Activated CD4-positive, alpha-beta T cell treated with anti-CD3 and anti-CD28 coated beads, Interleukin-2, amount 10 ng/mL, durations not matched to agents 7 days and 5 days (primary cell): ENCODE results near the gene DTL. TPM values are rescaled to one million over a fixed set of nuclear protein-coding genes. Genes with fewer than 3 reads are reported as not detected.
A peak's percentile ranks its signal among the peaks of the same experiment; 100 is the strongest.
"Not testable (repeated sequence)": the region's sequence is repeated elsewhere in the genome, so short reads cannot be mapped to it uniquely, and the experiment has no call there.

ENCODE experiments used
- CTCF ChIA-PET: fragments of 350-600 bp; sonication (Branson Sonifier 250); formaldehyde crosslinking; loops from one replicate; lab custom pipeline; 2021; ENCODE audit warnings: antibody characterized with exemption; lab: Charles Lee
- POLR2A ChIA-PET: fragments of 350-600 bp; sonication (Branson Sonifier 250); formaldehyde crosslinking; loops from one replicate; lab custom pipeline; 2021; ENCODE audit warnings: antibody characterized with exemption; lab: Charles Lee
- DNase-seq: peaks from one replicate; pipeline ENCODE4 v3.0.0-alpha.2; 2020
- H3K27ac Mint-ChIP-seq: one replicate; pipeline ENCODE4 v1.8.0; 2021; ENCODE audit warnings: mild to moderate bottlenecking, moderate library complexity, mixed read lengths
- H3K27me3 Mint-ChIP-seq: one replicate; pipeline ENCODE4 v1.8.0; 2021; ENCODE audit warnings: mixed read lengths
- H3K36me3 Mint-ChIP-seq: one replicate; pipeline ENCODE4 v1.8.0; 2021; ENCODE audit warnings: low read depth, mixed read lengths
- H3K4me1 Mint-ChIP-seq: one replicate; pipeline ENCODE4 v1.8.0; 2021; ENCODE audit warnings: mixed read lengths
- H3K4me3 Mint-ChIP-seq: one replicate; pipeline ENCODE4 v1.8.0; 2021; ENCODE audit warnings: mild to moderate bottlenecking, moderate library complexity, mixed read lengths
- H3K9me3 Mint-ChIP-seq: one replicate; pipeline ENCODE4 v1.8.0; 2021; ENCODE audit warnings: mixed read lengths
- total RNA-seq, 2 experiments: library from RNA; stranded (reverse); gene quantifications; one replicate each; pipeline ENCODE4 v1.2.3, GENCODE V29; 2021

The DTL gene
- total RNA-seq, 2 experiments from 2014 or later: 64.9 to 72.1 TPM

GRCh38 chr1:212013672-212014071 lies 21.9 kb upstream of the DTL start:
- Mint-ChIP-seq H3K4me1 (no peaks in the 10 kb centered on the region), H3K9me3 (no peaks in the 10 kb centered on the region), H3K36me3 (peaks cover 27% of the 10 kb centered on the region), H3K27ac (no peak overlapping the region), H3K27me3 (no peaks in the 10 kb centered on the region), H3K4me3 (no peak overlapping the region)
- DNase-seq: no peak
- POLR2A ChIA-PET: no interaction called here
- CTCF ChIA-PET: interaction anchor here (0.8 to 1.6 kb wide), 2 partner anchors 22 to 353 kb away, joined by 3 to 7 read pairs; partner anchors contain the start of genes DTL and INTS7

GRCh38 chr1:212020975-212021374 lies 14.6 kb upstream of the DTL start:
- H3K36me3 Mint-ChIP-seq: peaks cover 42% of the 10 kb centered on the region
- H3K4me1 Mint-ChIP-seq: peaks cover 2% of the 10 kb centered on the region
- peak overlapping the region; percentile 54 for H3K27ac Mint-ChIP-seq
- ChIA-PET CTCF (interaction anchor here (0.6 to 3.7 kb wide), 2 partner anchors 10 to 14 kb away, joined by 4 to 14 read pairs; partner anchors contain the start of genes DTL and INTS7), POLR2A (no interaction called here)
- no peak for DNase-seq
- no peaks in the 10 kb centered on the region for H3K27me3 Mint-ChIP-seq
- H3K9me3 Mint-ChIP-seq: peaks cover 5% of the 10 kb centered on the region
- H3K4me3 Mint-ChIP-seq: no peak overlapping the region

- peaks cover 2% of the 10 kb centered on the region for H3K4me1 Mint-ChIP-seq
- POLR2A ChIA-PET: no interaction called here
- no peak overlapping the region for H3K27ac Mint-ChIP-seq
- H3K4me3 Mint-ChIP-seq: no peak overlapping the region
- H3K36me3 Mint-ChIP-seq: peaks cover 37% of the 10 kb centered on the region
- CTCF ChIA-PET: interaction anchor here (0.6 to 3.7 kb wide), 2 partner anchors 10 to 13 kb away, joined by 4 to 14 read pairs; partner anchors contain the start of genes DTL and INTS7
- no peak for DNase-seq
- H3K27me3 Mint-ChIP-seq: no peaks in the 10 kb centered on the region
- peaks cover 5% of the 10 kb centered on the region for H3K9me3 Mint-ChIP-seq
Observed at GRCh38 chr1:212021563-212021962, 14.0 kb upstream of the DTL start.

- POLR2A ChIA-PET, H3K4me1 Mint-ChIP-seq, H3K9me3 Mint-ChIP-seq, DNase-seq, H3K4me3 Mint-ChIP-seq, H3K27ac Mint-ChIP-seq, H3K27me3 Mint-ChIP-seq: not testable (repeated sequence)
- peaks cover 36% of the 10 kb centered on the region for H3K36me3 Mint-ChIP-seq
- CTCF ChIA-PET: interaction anchor here (3.7 kb wide), 1 partner anchor 12 kb away, joined by 14 read pairs; the partner anchor contains the start of genes DTL and INTS7
Observed at GRCh38 chr1:212022908-212023307, 12.6 kb upstream of the DTL start.

- no peaks in the 10 kb centered on the region for H3K27me3 Mint-ChIP-seq
- no peak for DNase-seq
- H3K4me3 Mint-ChIP-seq: no peak overlapping the region
- ChIA-PET CTCF (interaction anchor here (3.7 kb wide), 1 partner anchor 10 kb away, joined by 14 read pairs; the partner anchor contains the start of genes DTL and INTS7), POLR2A (no interaction called here)
- peaks cover 5% of the 10 kb centered on the region for H3K9me3 Mint-ChIP-seq
- H3K27ac Mint-ChIP-seq: no peak overlapping the region
- peaks cover 7% of the 10 kb centered on the region for H3K4me1 Mint-ChIP-seq
- peaks cover 33% of the 10 kb centered on the region for H3K36me3 Mint-ChIP-seq
Observed at GRCh38 chr1:212024469-212025149, 10.9 kb upstream of the DTL start.

GRCh38 chr1:212027727-212028126 lies 7.8 kb upstream of the DTL start:
- CTCF ChIA-PET: interaction anchor here (2.3 kb wide), 1 partner anchor 7 kb away, joined by 13 read pairs; the partner anchor contains the start of genes DTL and INTS7
- H3K27ac Mint-ChIP-seq, H3K4me3 Mint-ChIP-seq, DNase-seq, H3K9me3 Mint-ChIP-seq, POLR2A ChIA-PET, H3K27me3 Mint-ChIP-seq: not testable (repeated sequence)
- H3K4me1 Mint-ChIP-seq: peaks cover 30% of the 10 kb centered on the region
- peaks cover 44% of the 10 kb centered on the region for H3K36me3 Mint-ChIP-seq

GRCh38 chr1:212030936-212031528 lies 4.5 kb upstream of the DTL start:
- Mint-ChIP-seq H3K4me1 (peaks cover 45% of the 10 kb centered on the region), H3K36me3 (peaks cover 31% of the 10 kb centered on the region), H3K9me3 (no peaks in the 10 kb centered on the region), H3K4me3 (no peak overlapping the region), H3K27ac (no peak overlapping the region), H3K27me3 (no peaks in the 10 kb centered on the region)
- ChIA-PET POLR2A (no interaction called here), CTCF (interaction anchor here (0.6 kb wide), 1 partner anchor 11 kb away, joined by 3 read pairs; no protein-coding TSS in a partner anchor)
- DNase-seq: no peak

- H3K27me3 Mint-ChIP-seq: no peaks in the 10 kb centered on the region
- ChIA-PET CTCF (interaction anchor here (0.7 to 2.9 kb wide), 26 partner anchors 8 to 423 kb away, joined by 3 to 16 read pairs (median 6); partner anchors contain the start of gene PPP2R5A), POLR2A (interaction anchor here (1.9 kb wide), 1 partner anchor 354 kb away, joined by 8 read pairs; no protein-coding TSS in a partner anchor)
- peak; percentile 20 for DNase-seq
- H3K4me1 Mint-ChIP-seq: peaks cover 65% of the 10 kb centered on the region
- no peaks in the 10 kb centered on the region for H3K9me3 Mint-ChIP-seq
- peaks cover 42% of the 10 kb centered on the region for H3K36me3 Mint-ChIP-seq
- peak overlapping the region; percentile 97 for H3K27ac Mint-ChIP-seq
- peak overlapping the region; percentile 94 for H3K4me3 Mint-ChIP-seq
Observed at GRCh38 chr1:212034516-212035122, 929 bp upstream of the DTL start.

- Mint-ChIP-seq H3K36me3 (peaks cover 44% of the 10 kb centered on the region), H3K27ac (peak overlapping the region; percentile 97), H3K27me3 (no peaks in the 10 kb centered on the region), H3K4me3 (peak overlapping the region; percentile 94), H3K9me3 (no peaks in the 10 kb centered on the region), H3K4me1 (peaks cover 65% of the 10 kb centered on the region)
- POLR2A ChIA-PET: interaction anchor here (0.6 to 1.9 kb wide), 3 partner anchors 8 to 396 kb away, joined by 3 to 8 read pairs (median 4); partner anchors contain the start of gene NENF
- CTCF ChIA-PET: interaction anchor here (0.7 to 2.9 kb wide), 36 partner anchors 8 to 717 kb away, joined by 3 to 16 read pairs (median 4); partner anchors contain the start of gene PPP2R5A
- DNase-seq: no peak
Observed at GRCh38 chr1:212035835-212036605, 472 bp downstream of the DTL start.

GRCh38 chr1:212037900-212038299 lies 2.4 kb downstream of the DTL start:
- Mint-ChIP-seq H3K4me3 (peak overlapping the region; percentile 94), H3K27me3 (no peaks in the 10 kb centered on the region), H3K36me3 (peaks cover 36% of the 10 kb centered on the region), H3K27ac (no peak overlapping the region), H3K4me1 (peaks cover 56% of the 10 kb centered on the region), H3K9me3 (no peaks in the 10 kb centered on the region)
- POLR2A ChIA-PET: no interaction called here
- no peak for DNase-seq
- CTCF ChIA-PET: interaction anchor here (0.6 to 1.2 kb wide), 2 partner anchors 16 to 25 kb away, joined by 3 to 4 read pairs; no protein-coding TSS in a partner anchor

- CTCF ChIA-PET: interaction anchor here (1.0 to 1.7 kb wide), 3 partner anchors 11 to 416 kb away, joined by 4 to 6 read pairs (median 5); no protein-coding TSS in a partner anchor
- POLR2A ChIA-PET: no interaction called here
- Mint-ChIP-seq H3K9me3 (no peaks in the 10 kb centered on the region), H3K36me3 (peaks cover 33% of the 10 kb centered on the region), H3K27ac (no peak overlapping the region), H3K4me1 (peaks cover 43% of the 10 kb centered on the region), H3K4me3 (peak overlapping the region; percentile 21), H3K27me3 (no peaks in the 10 kb centered on the region)
- no peak for DNase-seq
Observed at GRCh38 chr1:212039622-212040021, 4.1 kb downstream of the DTL start.
